Renal pelvis (tissue), 4 donors: ENCODE data around the gene TIGD2. TPM values are rescaled to one million over a fixed set of nuclear protein-coding genes. Genes with fewer than 3 reads are reported as not detected.
A peak's percentile ranks its signal among the peaks of the same experiment; 100 is the strongest.
"Not testable (repeated sequence)": the region's sequence is repeated elsewhere in the genome, so short reads cannot be mapped to it uniquely, and the experiment has no call there.

Source experiments
- DNase-seq: peaks from one replicate; pipeline ENCODE4 v3.0.0-alpha.2; 2013
- polyA plus RNA-seq, 3 donors: library from polyadenylated mRNA; unstranded; fragments of 120-200 nt; gene quantifications; one replicate each; pipeline ENCODE4 v1.2.1, GENCODE V29; 2013; ENCODE audit not compliant: insufficient read length in 3 of 3

Gene TIGD2
- polyA plus RNA-seq, 3 donors = 11.2 to 12.1 (median 11.6) TPM

- DNase-seq = peak; percentile 11
These were observed 665 bp downstream of the TIGD2 start for GRCh38 chr4:89111833-89112563.

- DNase-seq = no peak
These were observed 2.1 kb downstream of the TIGD2 start for GRCh38 chr4:89113415-89113814.

GRCh38 chr4:89114100-89114499, 2.8 kb downstream of the TIGD2 start:
- DNase-seq = no peak

GRCh38 chr4:89117115-89117514, 5.8 kb downstream of the TIGD2 start:
- no peak for DNase-seq

GRCh38 chr4:89119166-89119565, 7.8 kb downstream of the TIGD2 start:
- no peak for DNase-seq

GRCh38 chr4:89119836-89120235, 8.5 kb downstream of the TIGD2 start:
- no peak for DNase-seq

- no peak for DNase-seq
These were observed 10.2 kb downstream of the TIGD2 start for GRCh38 chr4:89121387-89122068.

- DNase-seq = no peak
These were observed 12.1 kb downstream of the TIGD2 start for GRCh38 chr4:89123451-89123851.

- DNase-seq = no peak
These were observed 14.8 kb downstream of the TIGD2 start for GRCh38 chr4:89125901-89126782.

- DNase-seq = no peak
These were observed 17.8 kb downstream of the TIGD2 start for GRCh38 chr4:89129080-89129640.

GRCh38 chr4:89134775-89135319, 23.5 kb downstream of the TIGD2 start:
- peak; percentile 5 for DNase-seq

GRCh38 chr4:89136525-89136924, 25.2 kb downstream of the TIGD2 start:
- no peak for DNase-seq

GRCh38 chr4:89137231-89137630, 25.9 kb downstream of the TIGD2 start:
- no peak for DNase-seq

- DNase-seq = no peak
These were observed 26.4 kb downstream of the TIGD2 start for GRCh38 chr4:89137695-89138094.

- no peak for DNase-seq
These were observed 28.9 kb downstream of the TIGD2 start for GRCh38 chr4:89140168-89140759.

- DNase-seq = no peak
These were observed 31.6 kb downstream of the TIGD2 start for GRCh38 chr4:89142691-89143669.

GRCh38 chr4:89144652-89145051, 33.3 kb downstream of the TIGD2 start:
- not testable (repeated sequence) for DNase-seq

- no peak for DNase-seq
These were observed 34.9 kb downstream of the TIGD2 start for GRCh38 chr4:89146196-89146595.

GRCh38 chr4:89152972-89153371, 41.6 kb downstream of the TIGD2 start:
- DNase-seq = no peak
